ENCODE results near the gene ARPC1B.

- no peak for TF ChIP-seq POLR2A (IDR thresholded peaks at IDR 0.05)
- TF ChIP-seq CTCF (IDR thresholded peaks at IDR 0.05), result no peak
- no peak for TF ChIP-seq POLR2AphosphoS5 (IDR thresholded peaks at IDR 0.05)
- no peak for TF ChIP-seq EP300 (IDR thresholded peaks at IDR 0.05)
Measured at GRCh38 chr7:99362801-99363200, 11.7 kb upstream of the ARPC1B start.
